RWPE1 (cell line): ENCODE measurements around the gene DLGAP4.

Source experiments
- CTCF ChIA-PET: fragments of 350-600 bp; sonication (Branson Sonifier 250); formaldehyde crosslinking; extraction: SDS; loops from one replicate; lab custom pipeline; 2021; lab: Yijun Ruan, JAX
- POLR2A ChIA-PET: fragments of 400-600 bp; formaldehyde crosslinking; extraction: SDS; loops from one replicate; lab custom pipeline; 2020; ENCODE audit warnings: antibody characterized with exemption; ENCODE audit not compliant: low non-redundant PET; lab: Yijun Ruan, JAX
- DNase-seq: peaks from one replicate; pipeline ENCODE4 v3.0.0; 2012; ENCODE audit warnings: low spot score
- H3K27ac ChIP-seq: fragments of 450-650 bp; 2 replicates; pipeline ENCODE4 v1.5.1; 2017
- TF ChIP-seq, protein P1 (sequence below): fragments of 450-650 bp; conservative IDR thresholded peaks from 2 replicates; pipeline ENCODE4 v1.5.1; 2017; ENCODE audit warnings: low read depth, mild to moderate bottlenecking

DLGAP4 gene

DNA sequence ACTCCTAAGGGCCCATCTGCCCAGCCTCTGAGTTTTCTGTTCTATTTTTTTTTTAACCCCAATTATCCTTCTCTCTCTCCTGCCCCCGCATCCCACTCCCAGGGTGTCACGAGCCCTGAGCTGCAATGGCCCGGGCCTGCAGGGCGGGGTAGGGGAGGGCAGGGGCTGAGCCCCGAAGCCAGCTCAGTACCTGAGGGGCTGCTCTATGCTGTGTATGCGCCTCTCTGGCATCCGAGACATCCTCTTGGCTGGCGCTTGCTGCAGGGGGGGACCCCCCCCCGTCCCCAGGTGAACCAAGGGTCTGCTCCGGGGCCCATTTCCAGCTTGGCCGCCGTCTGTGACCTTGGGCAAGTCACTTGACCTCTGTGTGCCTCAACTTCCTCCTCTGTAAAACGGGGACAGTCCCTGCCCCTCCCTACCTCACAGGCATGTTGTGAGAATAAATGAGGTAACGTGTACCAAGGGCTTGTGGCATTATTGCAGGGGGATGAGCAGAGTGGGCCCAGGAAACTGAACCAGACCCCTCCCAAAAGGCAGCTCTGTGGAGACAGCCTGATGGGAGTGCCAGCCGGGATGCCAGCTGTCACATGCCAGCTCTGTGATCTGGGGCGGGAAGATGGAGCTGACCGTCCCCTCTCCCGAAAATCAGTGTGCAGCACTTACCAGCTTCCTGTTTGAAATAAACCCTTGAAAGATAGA lies 222.2 kb downstream of the DLGAP4 start:
- TF ChIP-seq, protein P1, sequence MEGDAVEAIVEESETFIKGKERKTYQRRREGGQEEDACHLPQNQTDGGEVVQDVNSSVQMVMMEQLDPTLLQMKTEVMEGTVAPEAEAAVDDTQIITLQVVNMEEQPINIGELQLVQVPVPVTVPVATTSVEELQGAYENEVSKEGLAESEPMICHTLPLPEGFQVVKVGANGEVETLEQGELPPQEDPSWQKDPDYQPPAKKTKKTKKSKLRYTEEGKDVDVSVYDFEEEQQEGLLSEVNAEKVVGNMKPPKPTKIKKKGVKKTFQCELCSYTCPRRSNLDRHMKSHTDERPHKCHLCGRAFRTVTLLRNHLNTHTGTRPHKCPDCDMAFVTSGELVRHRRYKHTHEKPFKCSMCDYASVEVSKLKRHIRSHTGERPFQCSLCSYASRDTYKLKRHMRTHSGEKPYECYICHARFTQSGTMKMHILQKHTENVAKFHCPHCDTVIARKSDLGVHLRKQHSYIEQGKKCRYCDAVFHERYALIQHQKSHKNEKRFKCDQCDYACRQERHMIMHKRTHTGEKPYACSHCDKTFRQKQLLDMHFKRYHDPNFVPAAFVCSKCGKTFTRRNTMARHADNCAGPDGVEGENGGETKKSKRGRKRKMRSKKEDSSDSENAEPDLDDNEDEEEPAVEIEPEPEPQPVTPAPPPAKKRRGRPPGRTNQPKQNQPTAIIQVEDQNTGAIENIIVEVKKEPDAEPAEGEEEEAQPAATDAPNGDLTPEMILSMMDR, result no peak
- POLR2A ChIA-PET, result no interaction called here
- H3K27ac ChIP-seq, result 0 out of 2 replicates have a peak overlapping the region, but pooled peaks have one; percentile 4
- DNase-seq, result no peak
- CTCF ChIA-PET, result interaction anchor here (0.7 kb wide), 1 partner anchor 11 kb away, joined by 4 read pairs; no protein-coding TSS in a partner anchor

DNA sequence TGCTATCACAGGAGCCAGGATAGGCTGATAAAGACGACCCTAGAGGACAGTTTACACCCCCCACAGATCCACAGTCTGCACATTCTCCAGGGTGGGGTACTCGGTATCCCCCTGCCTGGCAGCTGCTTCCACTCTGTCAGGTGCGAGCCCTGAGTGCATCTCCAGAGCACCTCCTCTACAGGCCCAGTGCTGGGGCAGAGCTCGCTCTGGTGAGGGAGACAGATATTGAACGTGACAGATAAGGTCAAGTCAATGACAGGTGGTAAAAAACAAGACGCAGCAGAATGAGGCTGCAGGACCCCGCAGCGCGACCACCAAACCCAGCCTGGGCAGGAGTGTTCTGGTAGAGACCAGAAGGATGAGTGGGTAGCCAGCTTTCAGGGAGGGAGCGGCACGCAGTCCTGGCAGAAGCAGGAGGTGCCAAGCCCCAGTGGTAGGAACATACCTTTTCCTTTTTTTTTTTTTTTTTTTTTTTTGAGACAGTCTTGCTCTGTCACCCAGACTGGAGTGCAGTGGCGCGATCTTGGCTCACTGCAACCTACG lies 222.8 kb downstream of the DLGAP4 start:
- no peak for DNase-seq
- ChIA-PET CTCF (interaction anchor here (0.7 kb wide), 1 partner anchor 11 kb away, joined by 4 read pairs; no protein-coding TSS in a partner anchor), POLR2A (no interaction called here)
- 0 out of 2 replicates have a peak overlapping the region, but pooled peaks have one; percentile 4 for H3K27ac ChIP-seq
- TF ChIP-seq, protein P1, result no peak

DNA sequence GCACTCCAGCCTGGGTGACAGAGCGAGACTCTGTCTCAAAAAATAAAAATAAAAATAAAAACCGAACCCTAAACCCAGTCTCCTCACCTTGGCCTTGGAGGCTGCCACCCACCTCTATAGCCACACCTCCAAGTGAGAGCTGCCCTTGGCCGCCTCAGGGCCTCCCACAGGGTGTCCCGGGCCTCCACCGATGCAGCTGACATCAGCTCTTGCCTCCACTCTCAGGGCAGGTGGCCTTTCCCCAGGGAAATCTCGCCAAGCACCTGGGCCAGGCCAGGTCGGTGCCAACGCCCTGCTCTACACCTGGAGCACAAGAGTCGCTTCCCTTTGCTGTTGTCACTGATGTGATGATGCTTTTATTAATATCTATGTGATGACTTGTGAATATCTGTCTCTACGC lies 226.2 kb downstream of the DLGAP4 start:
- TF ChIP-seq, protein P1, result no peak
- ChIA-PET CTCF (interaction anchor here (1.7 kb wide), 1 partner anchor 11 kb away, joined by 7 read pairs; no protein-coding TSS in a partner anchor), POLR2A (no interaction called here)
- H3K27ac ChIP-seq, result no peak overlapping the region
- DNase-seq, result no peak

DNA sequence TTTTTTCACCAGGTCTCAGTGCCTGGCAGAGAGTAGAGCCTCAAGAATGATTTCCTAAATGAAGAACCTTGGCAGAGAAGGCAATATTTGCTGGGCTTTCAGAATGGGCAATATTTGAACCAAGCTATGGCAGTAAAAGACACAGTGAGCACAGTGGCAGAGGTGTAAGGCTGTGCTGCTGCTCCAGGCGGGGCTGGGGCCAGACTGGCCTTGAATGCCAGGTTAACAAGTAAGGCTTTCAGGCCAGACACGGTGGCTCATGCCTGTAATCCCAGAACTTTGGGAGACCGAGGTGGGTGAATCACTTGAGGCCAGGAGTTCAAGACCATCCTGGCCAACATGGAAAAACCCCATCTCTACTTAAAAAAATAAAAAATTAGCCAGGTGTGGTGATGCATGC lies 226.7 kb downstream of the DLGAP4 start:
- DNase-seq, result no peak
- CTCF ChIA-PET, result interaction anchor here (1.7 kb wide), 1 partner anchor 11 kb away, joined by 7 read pairs; no protein-coding TSS in a partner anchor
- no peak overlapping the region for H3K27ac ChIP-seq
- TF ChIP-seq, protein P1, result no peak
- POLR2A ChIA-PET, result no interaction called here

DNA sequence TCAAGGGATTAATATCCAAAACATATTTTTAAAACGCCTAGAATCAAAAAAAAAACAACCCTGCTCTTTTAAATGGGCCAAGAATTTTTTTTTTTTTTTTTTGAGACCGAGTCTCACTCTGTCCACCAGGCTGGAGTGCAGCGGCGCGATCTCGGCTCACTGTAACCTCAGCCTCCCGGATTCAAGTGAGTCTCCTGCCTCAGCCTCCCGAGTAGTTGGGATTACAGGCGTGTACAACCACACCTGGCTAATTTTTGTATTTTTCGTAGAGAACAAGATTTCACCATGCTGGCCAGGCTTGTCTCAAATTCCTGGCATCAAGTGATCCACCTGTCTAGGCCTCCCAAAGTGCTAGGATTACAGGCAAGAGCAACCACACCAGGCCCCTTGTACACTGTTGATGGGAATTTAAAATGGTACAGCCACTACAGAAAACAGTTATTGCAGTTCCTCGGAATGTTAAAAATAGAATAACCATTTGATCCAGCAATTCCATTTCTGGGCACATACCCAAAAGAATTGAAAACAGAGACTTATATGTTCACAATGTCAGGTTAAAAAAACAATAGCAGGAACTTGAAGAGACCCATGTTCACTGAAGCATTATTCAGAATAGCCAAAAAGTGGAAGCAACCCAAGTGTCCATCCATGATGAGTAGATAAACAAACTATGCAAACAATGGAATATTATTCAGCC lies 232.0 kb downstream of the DLGAP4 start:
- POLR2A ChIA-PET, result no interaction called here
- no peak for DNase-seq
- CTCF ChIA-PET, result no interaction called here
- no peak overlapping the region for H3K27ac ChIP-seq
- TF ChIP-seq, protein P1, result no peak

DNA sequence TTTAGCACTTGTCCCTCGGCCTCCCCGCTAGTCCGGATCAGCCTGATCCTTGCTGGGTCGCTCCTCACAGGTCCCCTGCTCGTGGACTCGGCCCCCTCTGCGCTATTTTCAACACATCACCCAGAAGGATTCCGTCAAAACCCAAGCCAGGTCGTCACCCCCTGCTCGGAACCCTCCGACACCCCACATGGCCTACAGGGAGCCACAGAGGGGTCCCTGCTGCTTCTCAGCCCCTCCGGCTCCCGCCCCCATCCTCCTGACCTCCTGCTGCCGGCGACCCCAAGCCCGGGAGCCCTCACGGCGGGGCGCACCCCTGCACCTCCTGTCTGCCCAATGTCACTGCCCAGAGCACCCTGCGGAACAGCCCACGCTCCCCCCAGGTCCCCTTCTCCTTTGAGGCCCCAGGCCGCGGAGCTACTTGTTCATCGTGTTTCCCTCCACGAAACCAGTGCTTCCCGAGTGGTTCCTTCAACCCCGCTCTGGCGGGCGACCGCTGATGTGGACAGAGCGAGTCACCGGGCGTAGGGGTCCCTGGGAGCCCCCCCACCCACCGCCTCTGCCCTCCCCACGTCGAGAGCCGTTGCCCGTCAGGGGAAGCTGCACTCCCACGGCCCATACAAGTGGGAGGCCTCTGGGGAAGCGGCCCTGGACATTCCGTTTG lies 234.5 kb downstream of the DLGAP4 start:
- ChIA-PET POLR2A (no interaction called here), CTCF (interaction anchor here (0.6 kb wide), 2 partner anchors 101 to 167 kb away, joined by 4 to 5 read pairs; no protein-coding TSS in a partner anchor)
- H3K27ac ChIP-seq, result no peak overlapping the region
- TF ChIP-seq, protein P1, result no peak
- DNase-seq, result no peak
